Psoas muscle (tissue), 8 donors: Measurements from ENCODE around the gene TMEM252. TPM values are rescaled to one million over a fixed set of nuclear protein-coding genes. Genes with fewer than 3 reads are reported as not detected.

Experiments used
- ATAC-seq, 4 donors: fragments of 200-7000 bp; cut with Tn5 transposase; one replicate each; pipeline ENCODE4 v1.9.1; 2020; ENCODE audit warnings: moderate library complexity in 3 of 4, mild to moderate bottlenecking in 2 of 4
- DNase-seq, 2 donors: peaks; one replicate each; pipeline ENCODE4 v3.0.0-alpha.2; 2020
- H3K27ac ChIP-seq: fragments of 200-600 bp; one replicate; pipeline ENCODE4 v1.8.0; 2022
- H3K27me3 ChIP-seq, 3 donors: fragments of 200-600 bp in 1 of 3; one replicate each; pipeline versions ENCODE4 v1.6.1 to v1.8.0; 2013 to 2022; ENCODE audit warnings: low read length in 2 of 3, mild to moderate bottlenecking in 2 of 3, moderate library complexity in 1 of 3; ENCODE audit not compliant: insufficient read depth in 3 of 3
- H3K36me3 ChIP-seq, 2 donors: fragments of 200-600 bp in 1 of 2; one replicate each; pipeline versions ENCODE4 v1.6.1 to v1.8.0; 2013 to 2022; ENCODE audit warnings: low read depth in 1 of 2, mild to moderate bottlenecking in 1 of 2, moderate library complexity in 1 of 2; ENCODE audit not compliant: insufficient read depth in 1 of 2
- H3K4me1 ChIP-seq: fragments of 200-600 bp; one replicate; pipeline ENCODE4 v1.8.0; 2022
- H3K4me3 ChIP-seq: fragments of 200-600 bp; one replicate; pipeline ENCODE4 v1.8.0; 2022; ENCODE audit warnings: mild to moderate bottlenecking
- H3K9me3 ChIP-seq: fragments of 200-600 bp; one replicate; pipeline ENCODE4 v1.8.0; 2022
- CTCF ChIP-seq: fragments of 200-600 bp; IDR thresholded peaks from one replicate; pipeline ENCODE4 v1.8.0; 2022; ENCODE audit warnings: antibody characterized with exemption
- WGBS, 3 donors: extraction: QIAGEN DNeasy Blood & Tissue Kit; methylation state at CpG; one replicate each; pipeline versions ENCODE4 v1.1.6 to v1.1.7; 2013; 5-methylcytosine and 5-hydroxymethylcytosine counted together
- intact Hi-C, 2 donors: fragments of 100-400 bp; cut with DNase I; formaldehyde crosslinking; loops; one replicate each; pipeline versions ENCODE4 v1.11.0 to v1.14.2; 2022
- polyA plus RNA-seq, 3 donors: library from polyadenylated mRNA; stranded (reverse); fragments of 200-250 nt; gene quantifications; one replicate each; pipeline ENCODE4 v1.2.3, GENCODE V29; 2013
- total RNA-seq, 4 donors: library from RNA; stranded (reverse); fragmentation: NEBNext Ultra II Directional in 2 of 4; extraction: Animal tissue kit (Norgen Biotek cat#: 25700) in 2 of 4; gene quantifications; one replicate each; pipeline versions ENCODE4 v1.2.1 to v1.2.4, GENCODE V29; 2021 to 2023
- donor health status: healthy with polysubstance abuse.
- donor health status: DM: no; HTN: no; CAD: no; lungs with moderate emphysema.
- donor health status: Bipolar disorder and iron deficiency.
- donor health status: healthy.
- donor health status: DM: yes; HTN: yes; CAD: no.
- donor health status: DM: no; HTN: no; CAD: no.
- donor health status: DM: no; HTN: no; CAD: no.
- donor health status: DM: yes; HTN: yes; CAD: no.

TMEM252 gene
- total and polyA plus RNA-seq, 7 donors: not detected

GRCh38 chr9:68562461-68562860, 21.8 kb upstream of the TMEM252 start:
- TF ChIP-seq CTCF: no peak

GRCh38 chr9:68560071-68560844, 19.6 kb upstream of the TMEM252 start:
- peak; percentile 39 to 67 for DNase-seq
- 37 to 39% (median 38%) methylated on average over 14 of the region's 14 CpGs for WGBS, 3 donors
- peak in 3 of 4 donors; percentile 44 to 88 (median 76) for ATAC-seq
- Histone ChIP-seq H3K9me3 (no peaks in the 10 kb centered on the region), H3K36me3 (no peaks in the 10 kb centered on the region), H3K27me3 (peaks cover 0 to 3% (median 0%) of the 10 kb centered on the region in 3 donors), H3K4me1 (no peaks in the 10 kb centered on the region), H3K27ac (no peak overlapping the region), H3K4me3 (no peak overlapping the region)
- TF ChIP-seq CTCF: peak; percentile 45
- intact Hi-C loops: loop anchor here in 1 of 2 donors (5.0 kb wide), 1 partner anchor 58 kb away; no protein-coding TSS in a partner anchor

More at GRCh38 chr9:68562461-68562860, 21.8 kb upstream of the TMEM252 start:
- Histone ChIP-seq H3K27me3 (peaks cover 0 to 3% (median 0%) of the 10 kb centered on the region in 3 donors), H3K36me3 (no peaks in the 10 kb centered on the region), H3K27ac (no peak overlapping the region), H3K4me3 (no peak overlapping the region), H3K9me3 (no peaks in the 10 kb centered on the region), H3K4me1 (no peaks in the 10 kb centered on the region)
- WGBS, 3 donors: 58 to 68% (median 66%) methylated on average over 2 of the region's 2 CpGs
- ATAC-seq (no peak), DNase-seq (no peak)
- intact Hi-C loops: loop anchor here in 1 of 2 donors (5.0 kb wide), 1 partner anchor 60 kb away; no protein-coding TSS in a partner anchor

GRCh38 chr9:68558545-68558944, 17.9 kb upstream of the TMEM252 start:
- no peak for ATAC-seq
- no peak for DNase-seq
- no peak overlapping the region for H3K4me3 ChIP-seq
- no peak for TF ChIP-seq CTCF
- H3K27ac ChIP-seq: no peak overlapping the region
- WGBS, 3 donors: 87 to 88% (median 87%) methylated on average over 5 of the region's 5 CpGs
- no peaks in the 10 kb centered on the region for H3K9me3 ChIP-seq
- intact Hi-C loops: no loop called here
- no peaks in the 10 kb centered on the region for H3K4me1 ChIP-seq
- no peaks in the 10 kb centered on the region for H3K36me3 ChIP-seq
- H3K27me3 ChIP-seq: peaks cover 0 to 3% (median 0%) of the 10 kb centered on the region in 3 donors

- DNase-seq (no peak), ATAC-seq (no peak)
- no peaks in the 10 kb centered on the region for H3K36me3 ChIP-seq
- H3K4me3 ChIP-seq: no peak overlapping the region
- no peak overlapping the region for H3K27ac ChIP-seq
- intact Hi-C loops: no loop called here
- 58 to 76% (median 58%) methylated on average over 1 of the region's 1 CpG for WGBS, 3 donors
- H3K9me3 ChIP-seq: no peaks in the 10 kb centered on the region
- peaks cover 6% of the 10 kb centered on the region for H3K4me1 ChIP-seq
- no peaks in the 10 kb centered on the region for H3K27me3 ChIP-seq
- TF ChIP-seq CTCF: no peak
Observed at GRCh38 chr9:68555437-68556150, 14.9 kb upstream of the TMEM252 start.
